GM21515 (cell line): ENCODE results near the gene RPUSD4.

ENCODE experiments used
- ATAC-seq: cut with Tn5 transposase; IDR thresholded peaks from one replicate; pipeline ENCODE4 v1.9.1; 2021; ENCODE audit not compliant: unreplicated experiment

Gene RPUSD4

GRCh38 chr11:126182787-126183445 is 28.5 kb downstream of the RPUSD4 start:
- ATAC-seq = no peak

- no peak for ATAC-seq
Observed at GRCh38 chr11:126181939-126182730, 29.3 kb downstream of the RPUSD4 start.

- ATAC-seq = no peak
Observed at GRCh38 chr11:126176853-126177470, 34.5 kb downstream of the RPUSD4 start.

DNA sequence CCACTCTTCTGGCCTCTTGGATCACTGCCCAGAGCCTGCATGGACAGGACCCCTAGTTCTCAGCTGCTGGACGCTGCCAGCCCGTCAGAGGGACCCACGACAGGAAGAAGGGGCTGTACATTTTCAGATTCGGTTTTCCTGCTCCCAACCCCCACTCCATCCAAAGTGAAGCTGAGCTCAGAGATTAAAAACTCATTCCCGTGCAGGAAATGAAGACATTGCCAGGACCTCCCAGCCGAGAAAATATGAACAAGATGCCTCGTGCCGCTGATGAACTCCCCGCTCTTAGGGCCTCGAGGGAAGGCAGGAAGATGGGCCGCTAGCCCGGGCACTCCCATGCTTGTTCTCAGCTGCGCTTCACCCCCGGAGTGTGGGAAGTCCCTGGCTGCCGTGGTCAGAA is 36.1 kb downstream of the RPUSD4 start:
- no peak for ATAC-seq

DNA sequence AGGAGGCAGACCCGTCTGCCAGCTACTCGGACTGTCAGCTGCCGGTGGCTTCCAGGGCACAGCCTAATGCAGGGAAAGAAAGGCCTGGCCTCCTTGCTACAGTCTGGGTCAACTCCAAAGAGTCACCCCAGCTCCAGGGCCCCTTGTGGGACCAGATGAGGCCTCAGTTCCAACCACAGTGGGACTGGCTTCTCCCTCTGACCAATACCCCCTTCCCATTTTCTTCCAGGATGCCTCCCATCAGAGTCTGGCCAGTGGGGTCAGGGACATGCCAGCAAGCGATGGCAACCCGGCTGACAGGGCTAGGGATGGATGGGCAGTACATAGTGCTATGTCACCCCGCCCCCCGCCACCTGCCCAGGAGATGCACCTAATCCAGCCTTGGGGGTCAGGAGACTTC is 36.6 kb downstream of the RPUSD4 start:
- no peak for ATAC-seq

GRCh38 chr11:126173257-126173656 is 38.2 kb downstream of the RPUSD4 start:
- no peak for ATAC-seq

DNA sequence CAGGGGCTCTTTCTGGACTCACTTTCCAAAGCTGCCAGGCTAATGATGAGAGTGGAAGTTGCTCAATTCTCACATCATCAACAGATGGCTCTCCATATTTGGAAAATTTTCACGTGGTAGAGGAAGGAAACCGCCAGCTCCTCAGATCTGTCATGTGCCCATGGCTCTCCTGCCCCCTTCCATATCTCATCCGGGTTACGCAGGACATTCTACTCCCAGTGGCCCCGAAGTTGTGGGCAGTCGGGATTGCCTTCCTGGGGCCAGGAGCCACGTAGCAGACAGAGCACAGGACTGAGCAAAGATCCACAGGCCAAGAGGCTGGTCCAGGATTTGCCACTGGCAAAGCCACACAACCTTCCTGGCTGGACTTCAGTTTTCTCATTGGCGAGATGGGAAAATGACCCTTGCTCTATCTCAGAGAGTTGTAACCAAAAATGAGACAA is 38.8 kb downstream of the RPUSD4 start:
- no peak for ATAC-seq

DNA sequence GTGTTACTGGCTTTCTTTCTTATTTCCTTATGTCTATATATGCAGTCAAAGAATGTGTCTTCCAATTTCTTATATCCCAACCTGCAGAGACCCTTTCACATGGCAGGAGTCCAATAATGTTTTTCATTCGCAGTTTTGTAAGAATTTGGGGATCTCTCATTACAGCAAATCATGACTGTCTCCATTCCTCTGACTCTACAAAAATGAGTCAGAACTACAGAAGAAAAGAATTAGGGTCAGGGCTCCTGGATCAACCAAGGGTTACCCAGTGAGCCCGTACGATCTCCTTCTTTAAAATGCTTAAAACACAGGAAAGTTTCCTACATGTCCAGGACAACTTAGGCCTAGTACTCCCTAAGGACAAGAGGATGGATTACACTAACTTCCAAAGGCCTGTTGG is 42.2 kb downstream of the RPUSD4 start:
- no peak for ATAC-seq

GRCh38 chr11:126167488-126167887 is 44.0 kb downstream of the RPUSD4 start:
- ATAC-seq = no peak

GRCh38 chr11:126166413-126166812 is 45.0 kb downstream of the RPUSD4 start:
- no peak for ATAC-seq

- no peak for ATAC-seq
Observed at GRCh38 chr11:126165757-126166156, 45.7 kb downstream of the RPUSD4 start.

- ATAC-seq = no peak
Observed at GRCh38 chr11:126165311-126165720, 46.1 kb downstream of the RPUSD4 start.

- no peak for ATAC-seq
Observed at GRCh38 chr11:126164781-126165180, 46.7 kb downstream of the RPUSD4 start.

GRCh38 chr11:126163779-126164178 is 47.7 kb downstream of the RPUSD4 start:
- ATAC-seq = no peak

- ATAC-seq = no peak
Observed at GRCh38 chr11:126163074-126163700, 48.3 kb downstream of the RPUSD4 start.

DNA sequence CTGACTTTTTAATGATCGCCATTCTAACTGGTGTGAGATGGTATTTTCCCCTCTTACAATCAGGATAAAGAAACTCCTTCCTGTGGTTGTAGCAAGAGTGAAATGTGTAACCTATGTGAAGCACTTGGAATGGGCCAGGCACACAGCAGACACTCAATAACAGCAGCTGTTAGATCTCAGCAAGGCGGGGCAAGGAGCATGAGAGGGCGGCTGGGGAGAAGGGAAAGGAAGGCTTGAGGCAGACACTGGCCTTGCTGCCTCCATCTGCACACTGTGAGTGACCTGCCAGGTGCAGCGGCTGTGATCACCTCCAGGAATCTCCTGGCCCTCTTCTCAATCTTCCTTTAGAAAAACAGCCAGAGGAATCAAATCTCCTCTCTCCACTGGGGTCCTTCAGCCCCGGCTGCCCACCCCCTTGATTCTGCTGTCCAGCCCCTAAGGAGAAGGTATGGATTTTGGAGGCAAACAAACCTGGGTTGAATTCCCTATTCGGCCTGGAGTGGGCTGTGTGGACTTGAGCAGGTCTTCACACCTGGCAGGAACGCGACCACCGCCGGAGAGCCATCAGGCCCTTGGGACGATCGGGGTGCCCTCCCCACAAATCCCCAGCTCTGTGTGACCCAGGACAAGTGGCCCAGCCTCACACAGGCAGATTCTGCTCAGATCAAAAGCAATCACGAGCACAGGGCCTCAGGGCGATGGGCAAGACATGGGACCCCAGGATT is 49.0 kb downstream of the RPUSD4 start:
- no peak for ATAC-seq

- no peak for ATAC-seq
Observed at GRCh38 chr11:126161023-126161391, 50.4 kb downstream of the RPUSD4 start.

DNA sequence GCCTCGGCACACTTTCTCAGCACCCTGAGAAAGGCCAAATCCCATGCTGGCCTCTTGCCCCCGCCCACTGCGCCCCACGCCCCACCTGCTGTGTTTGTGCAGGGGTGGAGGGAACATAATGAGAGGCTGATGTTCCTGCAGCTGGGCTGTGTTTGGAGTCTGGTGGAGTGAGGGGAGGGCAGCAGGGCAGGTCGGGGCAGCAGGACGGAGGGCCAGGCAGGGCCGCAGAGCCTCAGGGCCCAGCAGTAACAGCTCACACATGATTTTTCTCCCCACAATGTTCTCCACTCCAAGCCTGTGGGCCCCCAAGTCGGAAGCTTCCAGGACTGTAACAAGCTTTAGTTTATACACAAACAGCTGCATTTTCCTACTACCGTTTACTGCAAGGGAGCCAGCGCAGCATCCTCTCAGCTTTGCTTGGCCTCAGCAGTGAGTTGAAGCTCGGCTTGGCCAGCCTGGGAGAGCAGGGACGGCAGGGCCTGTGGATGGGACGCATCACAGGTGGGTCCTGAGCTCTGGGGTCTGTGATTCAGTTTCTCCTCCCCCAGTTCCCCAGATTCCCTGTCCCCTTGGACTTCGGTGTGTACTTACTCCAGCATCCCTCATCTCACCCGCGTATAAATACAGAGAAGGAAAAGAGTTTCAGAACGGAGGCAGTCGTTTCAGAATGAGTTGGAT is 51.0 kb downstream of the RPUSD4 start:
- no peak for ATAC-seq

- ATAC-seq = no peak
Observed at GRCh38 chr11:126159719-126160344, 51.6 kb downstream of the RPUSD4 start.
